Erythroblast (primary cell): Measurements from ENCODE around the gene EDIL3.

ENCODE experiments used
- GATA1 ChIP-seq: IDR thresholded peaks from 2 replicates; pipeline ENCODE4 v1.6.1; 2011; ENCODE audit warnings: low read depth, mild to moderate bottlenecking, control low read depth, low read length, moderate library complexity
- POLR2A ChIP-seq: IDR thresholded peaks from 2 replicates; pipeline ENCODE4 v1.6.1; 2011; ENCODE audit warnings: mild to moderate bottlenecking, low read length

DNA sequence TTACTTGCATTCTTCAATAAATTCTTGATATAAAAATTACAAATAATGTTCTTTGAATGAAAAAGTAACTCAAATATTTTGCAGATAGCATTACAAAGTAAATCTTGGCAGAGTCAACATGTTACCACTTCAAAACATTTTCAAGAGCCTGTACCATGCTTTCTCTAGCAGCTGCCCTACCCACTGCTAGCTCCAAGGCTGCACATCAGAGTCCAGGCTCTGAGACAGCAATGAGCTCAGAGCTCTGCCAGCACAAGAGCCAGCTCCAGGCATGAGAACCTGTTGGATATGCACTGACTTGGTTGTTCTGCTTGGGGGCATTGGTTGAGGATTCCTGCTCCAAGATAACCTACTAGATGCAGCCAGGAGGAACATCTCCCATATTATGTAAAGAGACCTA, 452.7 kb downstream of the EDIL3 start:
- no peak for TF ChIP-seq POLR2A
- no peak for TF ChIP-seq GATA1
